NCI-H345 treated with DMSO at 0.1 percent for 48 hours (cell line): ENCODE results near the gene FZD1.
"Not testable (repeated sequence)": the region's sequence is repeated elsewhere in the genome, so short reads cannot be mapped to it uniquely, and the experiment has no call there.

ENCODE experiments used
- DNase-seq: peaks from one replicate; lab custom pipeline; 2025; ENCODE audit not compliant: unreplicated experiment; lab: John Stamatoyannopoulos, UW

The FZD1 gene

DNA sequence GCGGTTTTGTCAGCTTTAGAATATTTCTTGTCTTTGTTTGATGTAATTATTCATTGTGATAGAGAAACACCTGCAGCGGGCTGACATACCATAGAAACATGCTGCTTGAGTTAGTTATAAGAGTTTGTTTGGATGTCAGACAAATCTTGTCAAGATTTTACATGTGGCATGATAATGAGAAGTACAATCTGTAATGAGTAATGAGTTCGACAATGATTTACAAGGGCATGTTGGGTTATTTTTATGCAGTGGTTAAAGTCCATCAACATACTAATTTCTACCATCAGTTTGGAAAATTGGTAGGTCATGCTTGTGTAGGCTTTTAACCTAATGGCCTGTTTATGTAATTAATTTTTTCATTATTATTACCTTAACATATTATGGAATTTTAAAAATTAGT, 31.3 kb downstream of the FZD1 start:
- no peak for DNase-seq

DNA sequence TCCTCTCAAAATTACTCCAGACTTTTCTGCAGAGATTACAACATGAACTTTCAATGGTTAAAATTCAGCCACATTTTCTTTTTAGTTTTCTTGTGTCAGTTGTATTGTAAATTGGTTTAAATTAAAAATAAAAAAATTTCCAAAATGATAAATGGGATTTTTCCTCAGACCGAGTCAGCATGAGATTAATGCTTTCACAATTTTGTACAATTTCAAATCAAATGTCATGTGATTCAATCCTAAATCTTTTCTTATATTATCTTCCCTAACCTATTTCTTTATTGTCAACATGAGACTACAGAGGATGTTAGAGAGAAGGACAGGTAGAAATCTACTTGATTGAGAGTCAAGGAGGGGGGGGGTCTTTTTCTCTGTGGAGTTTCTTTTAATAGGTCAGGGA, 33.7 kb downstream of the FZD1 start:
- DNase-seq: no peak

DNA sequence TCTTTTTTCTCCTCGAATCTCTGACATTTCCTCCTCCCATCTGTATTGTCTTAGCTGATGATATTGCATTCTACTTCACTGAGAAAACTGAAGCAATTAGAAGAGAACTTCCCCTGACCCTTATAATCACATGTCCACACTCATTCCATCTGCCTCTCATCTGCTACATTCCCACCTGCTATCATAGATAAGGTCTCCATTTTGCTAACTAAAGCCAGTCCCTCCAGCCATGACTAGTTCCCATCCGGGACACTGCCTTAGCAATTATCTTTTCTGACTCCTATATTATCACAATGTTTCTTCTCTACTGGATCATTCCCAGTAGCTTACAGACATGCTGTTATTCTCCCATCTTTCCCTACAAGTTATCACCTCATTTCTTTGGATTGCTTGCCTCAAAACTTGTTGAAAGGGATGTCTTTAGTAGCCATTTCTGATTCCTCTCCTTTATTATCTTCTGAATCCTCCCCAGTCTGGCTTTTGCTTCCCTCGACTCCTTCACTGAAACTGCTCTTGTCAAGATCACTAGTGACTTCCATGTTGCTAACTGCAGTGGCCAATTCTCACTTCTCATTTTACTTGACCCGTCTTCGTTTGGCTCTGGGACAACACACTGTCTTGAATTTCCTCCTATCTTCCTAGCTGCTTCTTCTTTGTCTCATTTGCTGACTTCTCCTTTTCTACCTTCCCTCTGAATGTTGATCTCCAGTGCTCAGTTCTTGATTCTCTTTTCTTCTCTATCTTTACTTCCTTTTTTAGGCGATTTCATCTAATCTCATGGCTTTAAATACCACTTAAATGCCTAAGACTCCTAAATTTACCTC, 35.9 kb downstream of the FZD1 start:
- no peak for DNase-seq

DNA sequence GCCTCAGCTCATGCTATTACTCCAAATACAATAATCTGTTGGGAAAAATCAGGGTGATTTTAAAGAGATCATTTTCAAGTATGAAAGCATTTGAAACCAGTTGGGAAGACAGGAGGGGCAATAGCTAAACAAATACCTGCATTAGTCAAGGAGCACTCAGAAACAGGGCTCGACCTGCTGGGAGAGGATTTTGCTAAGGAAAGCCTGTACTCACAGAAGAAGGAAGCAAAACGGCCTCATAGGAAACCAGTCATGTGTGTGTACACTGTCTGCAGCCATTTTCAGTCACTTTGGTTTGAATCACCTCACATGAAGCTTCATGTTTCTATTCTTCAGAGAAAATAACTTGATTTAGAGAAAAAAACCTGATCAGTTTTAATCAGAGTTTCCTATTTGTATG, 38.6 kb downstream of the FZD1 start:
- DNase-seq: no peak

DNA sequence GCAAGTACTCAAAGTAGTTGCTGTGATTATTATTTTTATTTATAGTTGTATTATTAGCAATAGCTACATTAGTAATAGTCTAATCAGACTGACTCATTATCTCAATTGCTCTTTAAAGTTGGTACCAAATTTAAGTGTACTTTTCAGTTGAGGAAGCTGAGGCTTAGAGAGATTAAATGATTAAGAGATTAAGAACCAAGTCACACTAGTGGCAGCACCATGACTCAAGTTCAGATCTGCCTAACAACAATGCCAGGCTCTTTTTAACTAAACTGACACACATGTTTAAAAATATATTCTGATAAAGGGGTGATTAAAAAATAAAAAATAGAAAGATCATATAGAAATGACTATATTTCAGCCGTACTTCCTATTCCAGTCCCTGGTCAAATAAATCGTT, 42.0 kb downstream of the FZD1 start:
- DNase-seq: no peak

DNA sequence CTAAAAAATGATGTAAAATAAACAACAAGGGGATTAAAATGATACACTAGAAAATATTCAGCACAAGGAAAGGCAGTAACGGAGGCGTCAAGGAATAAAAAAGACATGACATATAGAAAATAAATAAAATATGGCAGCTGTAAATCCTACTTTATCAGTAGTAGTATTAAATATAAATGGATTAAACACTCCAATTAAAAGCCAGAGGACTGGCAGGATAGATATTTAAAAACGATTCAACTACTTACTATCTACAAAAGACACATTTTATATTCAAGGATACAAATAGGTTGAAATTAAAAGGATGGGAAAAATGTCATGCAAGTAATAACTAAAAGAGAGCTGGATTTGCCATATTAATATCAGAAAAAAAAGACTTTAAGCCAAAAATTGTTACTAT, 43.2 kb downstream of the FZD1 start:
- no peak for DNase-seq

DNA sequence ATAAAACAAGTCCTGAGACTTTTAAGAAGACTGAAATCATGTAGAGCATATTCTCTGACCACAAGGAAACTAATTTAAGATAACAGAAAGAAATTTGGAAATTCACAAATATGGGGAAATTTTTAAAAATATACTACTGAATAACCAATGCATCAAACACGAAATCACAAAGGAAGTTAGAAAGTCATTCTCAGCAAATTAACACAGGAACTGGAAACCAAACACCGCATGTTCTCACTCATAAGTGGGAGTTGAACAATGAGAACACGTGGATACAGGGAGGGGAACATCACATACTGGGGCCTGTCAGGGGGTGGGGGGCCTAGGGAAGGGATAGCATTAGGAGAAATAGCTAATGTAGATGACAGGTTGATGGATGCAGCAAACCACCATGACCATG, 44.0 kb downstream of the FZD1 start:
- DNase-seq: not testable (repeated sequence)

DNA sequence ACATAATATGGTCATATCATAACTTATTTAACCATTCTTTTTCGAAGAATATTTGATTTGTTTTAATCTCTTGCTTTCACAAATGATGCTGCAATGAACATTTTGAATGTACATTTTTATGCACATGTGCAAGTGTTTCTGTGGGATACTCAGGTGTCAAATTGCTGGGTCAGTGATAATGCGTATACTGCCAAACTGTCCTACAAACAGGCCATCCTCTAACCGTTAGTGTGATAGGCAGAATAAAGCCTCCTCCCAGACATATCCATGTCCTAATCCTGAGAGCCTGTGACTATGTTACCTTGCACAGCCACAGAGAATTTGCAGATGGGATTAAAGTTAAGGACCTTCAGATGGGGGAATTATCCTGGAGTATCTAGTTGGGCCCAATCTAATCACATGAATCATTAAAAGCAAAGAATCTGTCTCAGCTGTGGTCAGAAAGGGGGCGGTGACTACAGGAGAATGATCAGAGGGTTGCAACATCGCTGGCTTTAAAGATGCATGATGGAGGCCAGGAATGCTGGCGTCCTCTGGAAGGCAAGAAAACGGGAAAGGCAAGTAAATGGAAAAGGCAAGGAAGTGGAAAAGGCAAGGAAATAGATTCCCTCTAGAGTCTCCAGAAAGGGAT, 46.7 kb downstream of the FZD1 start:
- no peak for DNase-seq

DNA sequence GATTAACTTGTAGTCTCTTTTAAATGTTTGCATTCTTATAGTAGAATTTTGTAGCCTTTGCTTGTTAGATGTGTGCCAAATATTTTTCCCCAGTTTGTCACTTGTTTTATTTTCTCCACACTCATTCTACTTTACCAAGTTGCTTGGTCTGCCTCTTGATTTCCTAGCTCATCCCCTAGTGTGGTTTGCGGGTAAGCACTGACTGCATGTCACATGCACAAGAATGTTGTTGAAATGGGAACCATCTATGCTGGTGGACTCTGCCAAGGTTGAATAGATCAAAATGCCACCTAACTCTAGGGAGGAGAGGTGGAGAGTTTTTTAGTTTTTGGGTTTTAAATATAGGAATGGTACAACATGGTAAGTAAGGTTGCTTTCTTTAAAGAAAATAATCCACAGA, 47.6 kb downstream of the FZD1 start:
- DNase-seq: no peak

DNA sequence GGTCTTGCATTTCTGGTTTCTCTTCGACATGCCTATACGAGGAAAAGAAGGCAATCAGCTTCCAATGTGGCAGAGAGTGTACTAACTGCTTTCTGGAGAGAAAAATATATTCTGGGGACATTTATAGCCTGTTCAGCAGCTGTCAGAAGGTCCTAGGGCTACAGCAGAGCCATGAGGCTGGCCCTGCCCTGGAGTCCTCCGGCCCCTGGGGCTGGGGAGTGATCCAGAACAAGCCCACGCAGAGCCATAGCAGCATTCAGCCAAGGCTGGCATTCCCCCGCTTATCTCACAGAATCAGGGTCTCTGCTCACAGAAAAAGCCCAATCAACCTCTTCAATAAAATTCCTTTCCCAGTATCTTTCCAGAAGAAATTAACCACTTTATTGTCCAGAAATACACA, 48.9 kb downstream of the FZD1 start:
- no peak for DNase-seq

DNA sequence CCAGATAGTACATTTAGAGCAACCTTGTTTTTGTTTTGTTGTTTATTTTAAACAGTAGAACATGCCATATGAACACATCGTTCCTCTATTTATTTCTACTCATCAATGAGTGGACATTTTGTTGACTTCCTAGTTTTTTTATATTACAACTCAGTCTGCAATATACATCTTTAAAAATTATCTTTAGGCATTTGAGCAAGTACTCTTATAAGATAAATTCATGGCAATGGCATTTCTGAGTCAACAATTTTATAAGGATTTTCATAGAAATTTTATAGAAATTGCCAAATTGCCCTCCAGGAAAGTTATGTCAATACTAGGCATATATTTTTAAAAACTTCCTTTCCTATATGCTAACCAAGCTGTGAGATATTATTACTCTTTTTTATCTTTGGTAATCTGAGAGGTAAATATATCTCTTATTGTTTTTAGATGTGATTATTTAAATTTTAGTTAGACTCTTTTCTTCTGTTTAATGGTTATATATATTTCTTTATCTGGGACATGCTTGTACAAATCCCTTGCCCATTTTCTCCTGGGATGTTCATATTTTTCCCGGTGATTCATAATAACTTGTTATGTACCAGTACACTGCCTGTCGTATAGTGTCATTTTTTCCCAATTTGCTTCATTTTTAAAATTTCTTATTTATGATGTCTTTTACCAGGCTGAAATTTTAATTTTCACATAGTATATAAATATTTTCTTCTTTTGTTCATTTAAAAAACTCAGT, 50.5 kb downstream of the FZD1 start:
- no peak for DNase-seq

DNA sequence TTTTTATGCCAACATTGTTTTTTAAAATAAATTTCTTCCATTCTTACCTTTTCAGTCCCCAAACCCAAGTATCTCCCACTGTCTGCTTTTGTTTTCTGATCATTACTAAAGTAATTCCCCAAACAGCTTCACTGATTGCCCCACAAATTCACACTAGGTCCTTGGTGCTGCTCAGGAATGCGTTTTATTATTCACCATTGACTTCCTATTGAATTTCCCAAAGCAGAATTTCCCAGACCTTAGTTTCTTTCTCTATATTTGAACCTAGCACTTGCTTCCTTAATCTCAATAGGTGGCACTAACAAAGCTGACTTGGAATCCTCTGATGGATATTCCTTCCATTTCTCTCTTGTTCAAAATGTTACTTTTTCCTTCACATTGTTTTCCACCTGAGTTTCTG, 52.2 kb downstream of the FZD1 start:
- no peak for DNase-seq

DNA sequence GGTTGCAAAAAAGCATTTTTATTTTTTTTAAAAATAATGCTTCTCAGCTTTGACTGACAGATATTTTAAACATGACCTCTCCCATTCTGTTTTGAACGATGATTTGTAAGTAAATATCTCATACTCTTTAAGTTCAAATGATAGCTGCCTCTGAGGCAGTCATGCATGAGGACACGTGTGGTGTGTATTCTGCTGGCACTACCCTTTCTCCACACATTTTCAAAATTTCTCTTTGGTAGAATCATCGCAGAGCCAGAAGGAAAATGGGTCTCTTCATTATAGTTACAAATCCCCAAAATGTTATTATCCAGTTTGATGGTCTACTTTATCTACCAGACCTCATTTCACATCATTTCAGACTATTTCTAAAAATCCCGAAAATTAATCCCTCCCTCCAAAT, 55.1 kb downstream of the FZD1 start:
- DNase-seq: no peak

DNA sequence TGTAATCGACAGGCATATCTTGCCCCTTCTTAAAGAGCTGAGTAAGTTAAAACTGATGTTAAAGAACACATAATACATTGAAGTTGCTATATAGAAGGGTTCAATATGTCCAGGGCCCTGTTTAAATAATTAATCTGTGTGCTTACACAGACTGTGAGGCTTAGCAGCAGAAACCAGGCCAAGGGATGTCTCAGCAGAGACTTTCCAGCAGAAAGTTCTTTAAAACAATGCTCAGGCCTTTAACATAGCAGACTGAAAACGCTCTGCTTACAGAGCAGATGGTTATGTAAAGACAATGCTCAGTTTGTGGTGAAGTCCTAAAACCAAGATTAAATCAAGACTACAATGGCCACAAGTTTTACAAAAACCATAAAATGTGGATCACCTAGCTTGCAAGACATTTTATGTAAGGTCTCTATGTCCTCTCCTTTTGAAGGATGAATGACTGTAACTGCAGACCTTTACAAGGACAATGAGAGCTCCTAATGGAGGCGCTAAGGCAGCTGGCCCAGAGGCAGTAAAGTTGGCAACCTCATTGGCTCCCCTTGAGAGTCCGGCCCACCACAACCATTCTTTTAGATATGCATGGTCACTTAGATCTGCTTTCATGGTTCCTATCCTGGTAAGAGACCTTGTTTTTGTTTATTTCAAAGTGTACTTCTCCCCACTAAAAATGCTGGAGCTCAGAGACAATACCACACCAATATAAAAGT, 56.3 kb downstream of the FZD1 start:
- no peak for DNase-seq
